GM12801 (cell line): ENCODE measurements around the gene EXOC1.

Experiments
- CTCF ChIP-seq: IDR thresholded peaks from one replicate; pipeline ENCODE4 v1.5.1; 2011; ENCODE audit warnings: control low read depth; ENCODE audit not compliant: insufficient read length; ENCODE audit errors: extremely low read depth

The EXOC1 gene

GRCh38 chr4:55912249-55912648 is 58.8 kb downstream of the EXOC1 start:
- no peak for TF ChIP-seq CTCF

GRCh38 chr4:55920571-55920970 is 67.1 kb downstream of the EXOC1 start:
- no peak for TF ChIP-seq CTCF

- TF ChIP-seq CTCF, result no peak
Observed at GRCh38 chr4:55921093-55921492, 67.6 kb downstream of the EXOC1 start.

- TF ChIP-seq CTCF, result no peak
Observed at GRCh38 chr4:55925241-55925640, 71.8 kb downstream of the EXOC1 start.

GRCh38 chr4:55926610-55927009 is 73.2 kb downstream of the EXOC1 start:
- no peak for TF ChIP-seq CTCF

GRCh38 chr4:55927803-55928437 is 74.5 kb downstream of the EXOC1 start:
- no peak for TF ChIP-seq CTCF

GRCh38 chr4:55928846-55929245 is 75.4 kb downstream of the EXOC1 start:
- no peak for TF ChIP-seq CTCF

GRCh38 chr4:55931043-55931442 is 77.6 kb downstream of the EXOC1 start:
- TF ChIP-seq CTCF, result no peak
